Measurements from ENCODE around the gene PRR15L.

DNA sequence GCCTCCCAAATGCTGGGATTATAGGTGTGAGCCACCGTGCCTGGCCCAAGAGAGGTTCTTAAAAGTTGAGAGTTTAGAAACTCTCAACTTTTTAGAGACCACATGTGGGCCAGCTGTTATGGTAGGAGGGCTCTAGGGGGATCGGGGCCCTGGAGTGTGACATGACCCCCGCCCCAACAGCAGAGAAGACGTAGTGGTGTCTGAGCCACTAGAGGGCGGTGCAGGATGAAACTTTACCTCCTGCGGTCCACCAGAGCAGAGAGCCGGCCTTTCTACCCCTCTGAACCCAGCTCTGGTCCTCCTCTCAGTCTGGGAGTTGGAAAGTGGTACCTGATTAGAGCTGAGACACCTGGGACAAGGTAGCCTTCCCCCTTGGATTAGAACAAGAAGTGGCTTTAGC lies 20.6 kb upstream of the PRR15L start:
- no peak for TF ChIP-seq POLR2A (IDR thresholded peaks at IDR 0.05; ENCODE audit: low read length)
- no peak for TF ChIP-seq GATA1 (IDR thresholded peaks at IDR 0.05; ENCODE audit: low read depth, low read length)

Data from erythroblast (primary cell).